ENCODE results near the gene EPHB6. TPM values are rescaled to one million over a fixed set of nuclear protein-coding genes. Genes with fewer than 3 reads are reported as not detected.

The EPHB6 gene
- total and polyA plus RNA-seq, 10 of the 15 experiments (the other 5 are each of a cell fraction or from before 2014, with no cell fraction given), result 0.06 to 1.3 (median 0.37) TPM; not detected in 2

DNA sequence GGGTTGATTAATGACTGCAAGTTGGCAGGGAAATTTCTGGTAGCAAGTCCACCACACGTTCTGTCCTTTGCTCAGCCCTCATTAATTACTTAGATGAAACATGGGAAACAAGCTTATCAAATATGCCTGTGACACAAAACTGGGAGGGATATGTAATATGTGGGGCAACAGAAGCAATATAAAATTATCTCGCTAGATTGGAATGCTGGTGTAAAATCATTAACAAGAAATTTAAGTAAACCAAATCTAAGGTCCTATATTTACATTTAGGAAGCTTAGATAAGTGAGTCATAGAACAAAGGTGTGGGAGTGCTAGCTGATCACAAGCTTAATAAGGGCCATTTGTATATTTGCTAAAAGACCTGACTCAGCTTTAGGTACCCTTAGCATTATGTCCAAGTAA lies 55.2 kb downstream of the EPHB6 start:
- BruUV-seq (replicated peaks), result no TSS peak
- RAD21 ChIA-PET (ENCODE audit: unreplicated experiment), result no interaction called here

More for the DNA sequence above, 55.2 kb downstream of the EPHB6 start:
- no peak overlapping the region for H2AFZ ChIP-seq (ENCODE audit: control insufficient read depth, low read depth, low read length)
- no peak for FAIRE-seq
- no peak overlapping the region for H3K27ac ChIP-seq (ENCODE audit: control insufficient read depth, insufficient read depth)
- no peaks in the 10 kb centered on the region for H3K9me3 ChIP-seq (replicated peaks; ENCODE audit: control insufficient read depth, insufficient read depth, low read length)
- no peak overlapping the region for H3K4me3 ChIP-seq
- no peak overlapping the region for H3K9ac ChIP-seq (ENCODE audit: control insufficient read depth, insufficient read depth, low read length)
- H3K79me2 ChIP-seq (ENCODE audit: control insufficient read depth, insufficient read depth, low read length), result no peaks in the 10 kb centered on the region
- CTCF ChIA-PET, result interaction anchor here (0.8 to 1.7 kb wide), 8 partner anchors 10 to 305 kb away, joined by 3 to 6 read pairs (median 4); no protein-coding TSS in a partner anchor
- no peak for DNase-seq (ENCODE audit: low read depth, low spot score)
- SMC1A ChIA-PET (ENCODE audit: uncharacterized antibody, unreplicated experiment), result interaction anchor here (0.8 to 1.2 kb wide), 4 partner anchors 59 to 309 kb away, joined by 3 to 4 read pairs (median 3); no protein-coding TSS in a partner anchor
- peaks cover 0 to 2% of the 10 kb centered on the region in 2 experiments; a peak in 2 of 4 replicates for H3K27me3 ChIP-seq (replicated peaks in 1 of 2; ENCODE audit: control insufficient read depth in 2 of 2, insufficient read depth in 2 of 2, low read length in 1 of 2)
- no peaks in the 10 kb centered on the region for H4K20me1 ChIP-seq (ENCODE audit: control insufficient read depth, insufficient read depth)
- ATAC-seq, result no peak
- H3K4me1 ChIP-seq (ENCODE audit: control insufficient read depth, insufficient read depth, low read length), result no peaks in the 10 kb centered on the region
- in situ Hi-C loops (cut with MboI), result no loop called here
- 43% methylated on average over 2 of the region's 2 CpGs for WGBS (ENCODE audit: insufficient coverage, insufficient replicate concordance, low lambda C conversion rate, missing lambda C conversion rate)
- no peak overlapping the region for H3K4me2 ChIP-seq (ENCODE audit: control insufficient read depth, insufficient read depth)
- H3K36me3 ChIP-seq (ENCODE audit: control insufficient read depth in 2 of 2, insufficient read depth in 2 of 2, low read length in 1 of 2), result no peaks in the 10 kb centered on the region
- intact Hi-C loops (cut with micrococcal nuclease; ENCODE audit: unreplicated experiment), result no loop called here
- POLR2A ChIA-PET, result no interaction called here
- TF ChIP-seq EED (IDR thresholded peaks at IDR 0.05; ENCODE audit: low read depth), result no peak
- TF ChIP-seq ZNF207 (IDR thresholded peaks at IDR 0.05; ENCODE audit: borderline replicate concordance), result no peak
- no peak for TF ChIP-seq KAT2A (conservative IDR thresholded peaks at IDR 0.05; ENCODE audit: control insufficient read depth, low read depth, low read length)
- no peak for TF ChIP-seq RAD51 (IDR thresholded peaks at IDR 0.05)
- TF ChIP-seq SMAD1 (IDR thresholded peaks at IDR 0.05; ENCODE audit: low read depth, partially characterized antibody), result no peak
- no peak for TF ChIP-seq JUNB (IDR thresholded peaks at IDR 0.05)
- no peak for TF ChIP-seq GABPA (IDR thresholded peaks at IDR 0.05; ENCODE audit: low read depth)
- TF ChIP-seq TARDBP (IDR thresholded peaks at IDR 0.05; ENCODE audit: borderline replicate concordance), result no peak
- no peak for TF ChIP-seq SP1 (IDR thresholded peaks at IDR 0.05; ENCODE audit: low read depth, low read length)
- no peak for TF ChIP-seq RFX5 (IDR thresholded peaks at IDR 0.05; ENCODE audit: low read depth, low read length)
- no peak for TF ChIP-seq CEBPB (IDR thresholded peaks at IDR 0.05; ENCODE audit: borderline replicate concordance in 1 of 2, low read depth in 2 of 2, low read length in 2 of 2)
- no peak for TF ChIP-seq TCF12 (IDR thresholded peaks at IDR 0.05; ENCODE audit: low read depth, low read length)
- TF ChIP-seq, protein P1, sequence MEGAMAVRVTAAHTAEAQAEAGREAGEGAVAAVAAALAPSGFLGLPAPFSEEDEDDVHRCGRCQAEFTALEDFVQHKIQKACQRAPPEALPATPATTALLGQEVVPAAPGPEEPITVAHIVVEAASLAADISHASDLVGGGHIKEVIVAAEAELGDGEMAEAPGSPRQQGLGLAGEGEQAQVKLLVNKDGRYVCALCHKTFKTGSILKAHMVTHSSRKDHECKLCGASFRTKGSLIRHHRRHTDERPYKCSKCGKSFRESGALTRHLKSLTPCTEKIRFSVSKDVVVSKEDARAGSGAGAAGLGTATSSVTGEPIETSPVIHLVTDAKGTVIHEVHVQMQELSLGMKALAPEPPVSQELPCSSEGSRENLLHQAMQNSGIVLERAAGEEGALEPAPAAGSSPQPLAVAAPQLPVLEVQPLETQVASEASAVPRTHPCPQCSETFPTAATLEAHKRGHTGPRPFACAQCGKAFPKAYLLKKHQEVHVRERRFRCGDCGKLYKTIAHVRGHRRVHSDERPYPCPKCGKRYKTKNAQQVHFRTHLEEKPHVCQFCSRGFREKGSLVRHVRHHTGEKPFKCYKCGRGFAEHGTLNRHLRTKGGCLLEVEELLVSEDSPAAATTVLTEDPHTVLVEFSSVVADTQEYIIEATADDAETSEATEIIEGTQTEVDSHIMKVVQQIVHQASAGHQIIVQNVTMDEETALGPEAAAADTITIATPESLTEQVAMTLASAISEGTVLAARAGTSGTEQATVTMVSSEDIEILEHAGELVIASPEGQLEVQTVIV (IDR thresholded peaks at IDR 0.05; ENCODE audit: borderline replicate concordance, partially characterized antibody), result no peak
- no peak for TF ChIP-seq RELA (IDR thresholded peaks at IDR 0.05; ENCODE audit: borderline replicate concordance, partially characterized antibody)
- no peak for TF ChIP-seq ETV6 (conservative IDR thresholded peaks at IDR 0.05 in 1 of 2, IDR thresholded peaks at IDR 0.05 in 1 of 2; ENCODE audit: borderline replicate concordance in 1 of 2, low read depth in 1 of 2)
- no peak for TF ChIP-seq CHD2 (IDR thresholded peaks at IDR 0.05; ENCODE audit: borderline replicate concordance, low read depth, low read length)
